BE2C (cell line): ENCODE measurements around the gene COL5A1.

ENCODE experiments used
- DNase-seq: peaks from one replicate; pipeline ENCODE4 v3.0.0-alpha.2; 2020
- H3K27me3 ChIP-seq: fragments of 250-450 bp; sonication (Bioruptor Pico); 2 replicates; pipeline ENCODE4 v1.5.1; 2020; ENCODE audit warnings: mild to moderate bottlenecking
- H3K36me3 ChIP-seq: fragments of 250-450 bp; sonication (Bioruptor Pico); 2 replicates; pipeline ENCODE4 v1.5.1; 2020; ENCODE audit warnings: mild to moderate bottlenecking
- H3K4me1 ChIP-seq: fragments of 250-450 bp; sonication (Bioruptor Pico); 2 replicates; pipeline ENCODE4 v1.5.1; 2020
- H3K4me3 ChIP-seq: 2 replicates; pipeline ENCODE4 v1.5.1; 2011; ENCODE audit warnings: low read depth, low read length
- H3K9me3 ChIP-seq: fragments of 250-450 bp; sonication (Bioruptor Pico); 2 replicates; pipeline ENCODE4 v1.5.1; 2020
- CTCF ChIP-seq: IDR thresholded peaks from 2 replicates; pipeline ENCODE4 v1.5.1; 2012; ENCODE audit warnings: mild to moderate bottlenecking, low read depth, low read length

Gene COL5A1

DNA sequence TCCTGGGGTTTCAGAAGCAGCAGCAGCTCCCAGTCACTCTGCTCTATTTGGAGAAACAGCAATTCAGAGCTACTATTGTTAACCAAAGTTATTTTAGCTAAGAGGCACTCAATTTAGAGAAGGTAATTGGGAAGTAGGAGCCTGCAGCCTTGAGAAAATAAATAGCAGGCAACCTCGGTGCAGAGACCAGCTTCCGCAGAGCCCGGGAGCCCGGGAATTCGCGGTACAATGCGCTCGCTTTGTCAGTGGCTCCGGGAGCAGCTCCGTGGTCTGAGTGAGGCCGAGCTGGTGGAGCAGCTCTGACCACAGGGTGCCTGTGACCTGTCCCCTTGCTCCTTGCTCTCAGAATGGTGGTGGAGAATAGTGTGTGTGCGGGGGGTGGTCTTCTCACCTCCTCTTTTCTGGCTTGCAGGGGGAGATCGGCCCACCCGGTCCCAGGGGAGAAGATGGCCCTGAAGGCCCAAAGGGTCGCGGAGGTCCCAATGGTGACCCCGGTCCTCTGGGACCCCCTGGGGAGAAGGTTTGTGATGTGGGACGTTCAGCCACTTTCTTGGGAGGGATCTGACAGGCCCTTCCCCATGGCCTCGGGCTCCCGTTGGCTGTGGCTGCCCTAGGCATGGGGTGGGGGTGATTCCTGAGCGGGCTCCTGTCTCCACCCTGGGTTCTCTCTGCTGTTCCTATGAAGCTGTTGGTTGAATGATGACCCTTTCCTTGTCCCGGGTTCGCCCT, 143.1 kb downstream of the COL5A1 start:
- Histone ChIP-seq H3K9me3 (no peaks in the 10 kb centered on the region), H3K36me3 (no peaks in the 10 kb centered on the region), H3K27me3 (no peaks in the 10 kb centered on the region), H3K4me3 (no peak overlapping the region), H3K4me1 (peaks cover 5% of the 10 kb centered on the region; the same call in 1 of the 2 replicates)
- DNase-seq, result no peak
- no peak for TF ChIP-seq CTCF

DNA sequence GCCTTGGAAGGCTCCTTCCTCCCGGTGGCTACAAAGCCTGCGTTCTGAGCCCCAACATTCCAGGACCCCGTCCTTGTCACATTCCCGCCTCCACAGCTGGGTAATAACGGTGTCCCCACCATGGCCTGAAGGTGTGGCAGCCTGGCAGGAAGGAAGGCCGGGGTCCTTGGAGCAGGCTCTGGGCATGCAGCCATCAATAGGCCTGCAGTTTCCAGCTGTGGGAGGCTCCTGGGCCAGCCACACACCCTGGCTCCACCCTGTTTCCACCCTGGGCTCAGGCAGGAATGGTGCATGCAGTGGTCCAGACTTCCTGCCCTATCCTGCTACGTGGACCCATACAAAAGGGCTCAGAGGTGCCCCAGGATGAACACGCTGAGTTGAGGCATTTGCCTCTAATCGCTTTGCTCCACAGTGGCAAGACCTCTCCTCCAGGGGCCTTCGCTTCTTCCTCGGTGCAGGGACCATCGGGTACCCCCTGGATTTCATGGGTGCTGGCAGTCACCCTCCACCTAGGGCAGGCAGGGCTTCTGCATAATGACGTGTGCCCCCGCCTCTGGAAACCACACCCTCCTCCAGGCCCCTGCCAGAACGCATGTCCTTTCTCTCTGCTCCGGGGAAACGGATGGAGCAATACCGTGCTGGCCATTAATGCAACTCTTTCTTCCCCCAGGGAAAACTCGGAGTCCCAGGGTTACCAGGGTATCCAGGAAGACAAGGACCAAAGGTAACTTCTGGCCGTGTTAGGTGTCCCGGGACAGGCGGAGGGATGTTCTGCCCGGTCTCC, 143.9 kb downstream of the COL5A1 start:
- Histone ChIP-seq H3K9me3 (no peaks in the 10 kb centered on the region), H3K27me3 (no peaks in the 10 kb centered on the region), H3K4me1 (peaks cover 5% of the 10 kb centered on the region; the same call in 1 of the 2 replicates), H3K4me3 (no peak overlapping the region), H3K36me3 (no peaks in the 10 kb centered on the region)
- DNase-seq, result peak; percentile 56
- TF ChIP-seq CTCF, result no peak

DNA sequence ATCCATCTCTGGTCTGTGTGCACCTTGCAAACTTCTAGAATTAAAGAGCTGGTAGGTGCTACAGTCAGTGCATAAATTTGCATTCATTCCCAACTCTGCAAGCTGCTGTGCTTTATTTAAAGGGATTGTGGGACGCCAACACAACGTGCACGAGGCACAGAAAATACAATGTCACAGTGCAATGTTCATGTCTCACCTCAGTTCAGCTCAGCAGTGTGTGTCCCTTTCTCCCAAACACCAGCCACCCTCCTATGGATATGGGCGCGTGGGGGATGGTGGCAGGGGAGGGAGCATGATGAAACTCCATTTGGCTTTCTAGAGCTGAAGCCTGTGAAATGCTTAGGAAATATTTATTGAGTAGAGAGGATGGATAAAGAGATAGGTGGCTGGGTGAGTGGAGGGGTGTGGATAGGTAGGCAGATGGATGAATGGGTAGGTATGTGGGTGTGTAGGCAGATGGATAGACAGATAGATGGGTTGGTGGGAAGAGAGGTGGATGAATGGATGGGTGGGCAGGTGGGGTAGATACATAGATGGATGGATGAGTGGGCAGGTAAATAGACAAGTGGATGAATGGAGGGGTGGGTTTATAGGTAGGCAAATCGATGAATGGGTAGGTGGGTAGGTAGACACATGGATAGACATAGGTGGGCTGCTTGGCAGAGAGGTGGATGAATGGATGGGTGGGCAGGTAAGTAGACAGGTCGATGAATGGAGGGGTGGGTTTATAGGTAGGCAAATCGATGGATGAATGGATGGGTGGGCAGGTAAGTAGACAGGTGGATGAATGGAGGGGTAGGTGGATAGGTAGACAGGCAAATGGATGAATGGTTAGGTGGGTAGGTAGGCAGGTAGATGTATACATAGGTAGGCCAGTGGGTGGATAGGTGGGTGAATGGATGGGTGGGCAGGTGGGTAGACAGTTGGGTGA, 146.3 kb downstream of the COL5A1 start:
- H3K9me3 ChIP-seq, result no peaks in the 10 kb centered on the region
- no peaks in the 10 kb centered on the region for H3K27me3 ChIP-seq
- TF ChIP-seq CTCF, result no peak
- H3K36me3 ChIP-seq, result no peaks in the 10 kb centered on the region
- peaks cover 5% of the 10 kb centered on the region; the same call in 1 of the 2 replicates for H3K4me1 ChIP-seq
- no peak for DNase-seq
- H3K4me3 ChIP-seq, result no peak overlapping the region

- Histone ChIP-seq H3K4me3 (no peak overlapping the region), H3K4me1 (peaks cover 5% of the 10 kb centered on the region), H3K36me3 (no peaks in the 10 kb centered on the region), H3K9me3 (no peaks in the 10 kb centered on the region), H3K27me3 (no peaks in the 10 kb centered on the region)
- no peak for DNase-seq
- no peak for TF ChIP-seq CTCF
These were observed 147.6 kb downstream of the COL5A1 start for GRCh38 chr9:134789168-134789567.

DNA sequence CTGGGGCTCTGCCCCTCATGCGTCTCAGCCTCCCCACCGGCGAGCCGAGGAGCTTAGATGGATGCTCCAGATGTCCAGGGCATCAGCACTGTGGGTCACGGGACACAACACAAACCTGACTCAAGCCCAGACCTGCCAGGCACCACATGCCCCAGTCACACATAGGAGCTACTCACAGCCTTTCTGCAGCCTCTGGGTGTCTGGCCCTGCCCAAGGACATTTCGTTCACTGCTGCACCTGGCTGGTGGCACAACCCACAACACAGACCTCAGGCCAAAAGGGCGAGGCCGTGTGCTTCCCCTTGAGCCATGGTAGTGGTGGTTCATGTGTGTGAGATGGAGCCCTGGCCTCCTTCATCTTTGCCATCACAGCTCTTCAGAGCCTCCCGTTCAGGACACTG, 149.4 kb downstream of the COL5A1 start:
- Histone ChIP-seq H3K36me3 (no peaks in the 10 kb centered on the region), H3K27me3 (no peaks in the 10 kb centered on the region), H3K4me3 (no peak overlapping the region), H3K4me1 (no peaks in the 10 kb centered on the region; the same call in 1 of the 2 replicates), H3K9me3 (no peaks in the 10 kb centered on the region)
- no peak for TF ChIP-seq CTCF
- no peak for DNase-seq
